SJCRH30 (cell line): ENCODE results near the gene ZFC3H1. TPM values are rescaled to one million over a fixed set of nuclear protein-coding genes. Genes with fewer than 3 reads are reported as not detected.
"Not testable (repeated sequence)": the region's sequence is repeated elsewhere in the genome, so short reads cannot be mapped to it uniquely, and the experiment has no call there.

Experiments
- DNase-seq, 2 experiments: peaks; one replicate each; pipeline ENCODE4 v3.0.0-alpha.2; 2015 to 2020
- H3K27ac ChIP-seq: fragments of 250-450 bp; sonication (Bioruptor Pico); 2 replicates; pipeline ENCODE4 v1.5.1; 2020; ENCODE audit warnings: mild to moderate bottlenecking, moderate library complexity
- H3K27me3 ChIP-seq: fragments of 250-450 bp; sonication (Bioruptor Pico); 2 replicates; pipeline ENCODE4 v1.5.1; 2020; ENCODE audit warnings: mild to moderate bottlenecking, moderate library complexity
- H3K36me3 ChIP-seq: fragments of 250-450 bp; sonication (Bioruptor Pico); 2 replicates; pipeline ENCODE4 v1.5.1; 2020; ENCODE audit warnings: mild to moderate bottlenecking, moderate library complexity
- H3K4me1 ChIP-seq: fragments of 250-450 bp; sonication (Bioruptor Pico); 2 replicates; pipeline ENCODE4 v1.5.1; 2020; ENCODE audit warnings: mild to moderate bottlenecking, moderate library complexity
- H3K4me3 ChIP-seq: fragments of 250-450 bp; sonication (Bioruptor Pico); 2 replicates; pipeline ENCODE4 v1.5.1; 2020; ENCODE audit warnings: mild to moderate bottlenecking, moderate library complexity
- H3K9me3 ChIP-seq: fragments of 250-450 bp; sonication (Bioruptor Pico); replicated peaks from 2 replicates; pipeline ENCODE4 v1.5.1; 2020; ENCODE audit warnings: mild to moderate bottlenecking, moderate library complexity
- total RNA-seq: library from RNA; depleted of rRNA; stranded (reverse); fragments of >200 nt; shearing (Covaris generic); gene quantifications from 2 replicates; pipeline ENCODE4 v1.2.3, GENCODE V29; 2014; rRNA removed

Gene ZFC3H1
- total RNA-seq, result 15.4 and 24.5 TPM in 2 replicates

GRCh38 chr12:71663561-71664410 is at the start of gene ZFC3H1, which contains the start of gene THAP2:
Gene ZFC3H1, minus strand, starts transcription at chr12:71663848. Its CDS starts 238 bp downstream, at chr12:71663610.
Gene THAP2, plus strand, starts transcription at chr12:71664301. Its CDS starts 209 bp downstream, at chr12:71664510.
- peaks cover 7% of the 10 kb centered on the region; the same call in 1 of the 2 replicates for H3K4me1 ChIP-seq
- peak within 1 kb of the TSS; percentile 77 for H3K4me3 ChIP-seq
- H3K27me3 ChIP-seq, result no peaks in the 10 kb centered on the region
- peaks cover 16% of the 10 kb centered on the region for H3K36me3 ChIP-seq
- DNase-seq, result peak; percentile 94 to 98
- H3K27ac ChIP-seq, result peak within 1 kb of the TSS; percentile 83
- no peaks in the 10 kb centered on the region for H3K9me3 ChIP-seq

DNA sequence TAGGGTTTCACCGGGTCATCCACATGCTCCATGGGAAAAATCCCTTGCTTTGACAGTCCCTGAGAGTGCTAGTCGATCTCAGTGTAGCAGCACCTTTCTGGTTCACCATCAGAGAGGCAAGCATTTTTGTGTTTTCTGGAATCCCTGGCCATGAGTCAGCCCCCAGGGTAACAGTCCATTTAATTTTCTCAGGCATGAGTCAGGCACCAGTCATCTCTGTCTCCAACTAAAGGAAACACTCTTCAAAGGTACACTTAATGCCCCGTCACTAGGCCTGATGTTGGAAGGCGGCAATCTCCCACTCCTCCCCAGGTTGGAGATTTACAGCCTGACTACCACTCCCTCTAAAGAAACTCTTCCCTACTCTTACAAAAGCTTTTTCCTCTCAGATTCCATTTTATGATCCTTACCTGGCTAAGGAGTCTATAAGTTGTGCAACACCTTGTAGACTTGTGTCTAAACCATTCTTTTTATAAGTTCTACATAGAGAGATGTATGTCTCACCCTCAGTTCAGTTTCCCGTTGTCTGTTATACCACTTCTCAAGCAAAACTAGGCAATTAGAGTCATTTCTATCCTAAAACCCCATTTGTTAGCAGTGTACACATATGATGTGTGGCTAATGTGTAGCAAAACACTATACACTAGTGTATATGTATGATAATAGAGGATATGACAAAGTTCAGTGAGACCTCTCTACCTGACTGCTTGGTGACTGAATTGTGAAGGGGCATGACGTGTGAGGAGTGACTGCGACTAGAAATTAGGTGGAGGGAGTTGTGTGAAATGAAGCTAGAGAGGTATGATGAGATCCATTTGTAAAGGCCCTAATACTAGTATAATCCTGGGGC is 46.9 kb upstream of the ZFC3H1 start:
- DNase-seq, result no peak
- Histone ChIP-seq H3K36me3 (no peaks in the 10 kb centered on the region), H3K27ac (no peak overlapping the region), H3K4me1 (no peaks in the 10 kb centered on the region), H3K9me3 (no peaks in the 10 kb centered on the region), H3K4me3 (no peak overlapping the region), H3K27me3 (no peaks in the 10 kb centered on the region; the same call in 1 of the 2 replicates)

DNA sequence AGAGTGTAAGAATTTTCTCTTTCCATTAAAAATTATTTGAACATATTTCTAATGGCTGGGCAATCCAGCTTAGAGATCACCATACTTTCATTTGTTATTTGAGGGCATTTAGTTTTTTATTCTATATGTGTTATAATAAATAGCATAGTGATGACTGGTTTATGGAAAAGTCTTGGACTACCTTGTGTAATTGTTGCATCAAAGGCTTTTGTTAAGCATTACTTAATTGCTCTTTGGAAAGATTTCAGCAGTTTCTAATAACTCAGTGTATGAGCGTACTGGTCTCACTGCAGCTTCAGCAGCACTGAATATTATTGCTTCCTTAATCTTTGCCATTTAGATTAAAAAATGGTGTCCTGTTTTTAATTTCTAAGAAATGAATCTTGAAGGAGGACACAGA is 45.0 kb upstream of the ZFC3H1 start:
- Histone ChIP-seq H3K27ac (no peak overlapping the region), H3K36me3 (no peaks in the 10 kb centered on the region), H3K9me3 (no peaks in the 10 kb centered on the region), H3K27me3 (no peaks in the 10 kb centered on the region; the same call in 1 of the 2 replicates), H3K4me3 (no peak overlapping the region), H3K4me1 (no peaks in the 10 kb centered on the region)
- no peak for DNase-seq

GRCh38 chr12:71704920-71705319 is 41.3 kb upstream of the ZFC3H1 start:
- H3K4me1 ChIP-seq, result no peaks in the 10 kb centered on the region
- H3K27ac ChIP-seq, result no peak overlapping the region
- no peak overlapping the region for H3K4me3 ChIP-seq
- H3K27me3 ChIP-seq, result no peaks in the 10 kb centered on the region
- DNase-seq, result no peak
- H3K36me3 ChIP-seq, result peaks cover 2% of the 10 kb centered on the region; the same call in 1 of the 2 replicates
- no peaks in the 10 kb centered on the region for H3K9me3 ChIP-seq

DNA sequence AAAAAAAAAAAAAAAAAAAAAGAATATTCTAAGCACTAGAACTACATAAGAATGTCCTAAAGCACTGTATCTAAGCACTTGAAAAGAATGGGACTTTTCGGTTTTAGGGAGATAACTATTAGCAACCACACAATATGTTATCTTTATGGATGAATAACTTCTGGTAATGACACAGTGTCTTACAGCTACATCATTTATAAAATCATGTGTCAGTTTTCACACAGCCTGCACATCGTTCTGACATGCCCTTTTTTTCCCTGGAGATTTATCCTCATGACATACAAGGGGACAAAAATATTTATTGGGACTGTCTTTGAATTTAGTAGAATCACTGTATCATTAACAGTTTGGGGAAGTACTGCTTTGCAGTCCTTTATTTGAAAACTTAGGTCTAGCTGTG is 39.6 kb upstream of the ZFC3H1 start:
- Histone ChIP-seq H3K27ac (no peak overlapping the region), H3K27me3 (no peaks in the 10 kb centered on the region), H3K4me3 (no peak overlapping the region), H3K4me1 (no peaks in the 10 kb centered on the region), H3K9me3 (no peaks in the 10 kb centered on the region), H3K36me3 (peaks cover 12% of the 10 kb centered on the region)
- DNase-seq, result no peak

DNA sequence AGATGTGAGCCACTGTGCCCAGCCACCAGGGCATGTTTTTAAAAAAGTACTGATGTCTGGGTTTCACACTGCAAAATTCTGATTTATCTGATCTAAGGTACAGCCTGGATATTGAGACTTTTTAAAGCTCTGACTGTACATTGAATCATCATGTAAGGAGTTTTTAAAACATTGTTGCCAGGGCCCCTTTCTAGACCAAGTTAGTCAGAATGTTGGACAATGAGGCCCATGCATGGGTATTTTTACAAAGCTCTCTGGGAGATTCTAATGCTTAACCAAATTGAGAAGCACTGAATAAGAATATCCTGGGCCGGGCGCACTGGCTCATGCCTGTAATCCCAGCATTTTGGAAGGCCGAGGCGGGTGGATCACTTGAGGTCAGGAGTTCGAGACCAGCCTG is 38.9 kb upstream of the ZFC3H1 start:
- Histone ChIP-seq H3K4me1 (no peaks in the 10 kb centered on the region), H3K27ac (no peak overlapping the region), H3K36me3 (peaks cover 17% of the 10 kb centered on the region), H3K9me3 (no peaks in the 10 kb centered on the region), H3K4me3 (no peak overlapping the region), H3K27me3 (no peaks in the 10 kb centered on the region)
- no peak for DNase-seq

DNA sequence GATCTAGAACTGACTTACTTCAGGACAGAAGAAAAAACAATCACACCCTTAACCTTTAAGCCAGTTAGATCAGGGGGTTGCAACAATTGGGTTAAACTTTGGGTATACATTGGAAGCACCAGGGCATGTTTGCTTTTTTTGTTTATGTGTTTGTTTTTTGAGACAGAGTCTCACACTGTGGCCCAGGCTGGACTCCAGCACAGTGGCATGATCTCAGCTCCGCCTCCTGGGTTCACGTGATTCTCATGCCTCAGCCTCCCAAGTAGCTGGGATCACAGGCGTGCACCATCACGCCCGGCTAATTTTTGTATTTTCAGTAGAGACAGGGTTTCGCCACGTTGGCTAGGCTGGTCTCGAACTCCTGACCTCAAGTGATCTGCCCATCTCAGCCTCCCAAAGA is 38.5 kb upstream of the ZFC3H1 start:
- H3K36me3 ChIP-seq, result peaks cover 20% of the 10 kb centered on the region
- H3K27me3 ChIP-seq, DNase-seq, H3K4me3 ChIP-seq, H3K27ac ChIP-seq, H3K4me1 ChIP-seq, H3K9me3 ChIP-seq: not testable (repeated sequence)

DNA sequence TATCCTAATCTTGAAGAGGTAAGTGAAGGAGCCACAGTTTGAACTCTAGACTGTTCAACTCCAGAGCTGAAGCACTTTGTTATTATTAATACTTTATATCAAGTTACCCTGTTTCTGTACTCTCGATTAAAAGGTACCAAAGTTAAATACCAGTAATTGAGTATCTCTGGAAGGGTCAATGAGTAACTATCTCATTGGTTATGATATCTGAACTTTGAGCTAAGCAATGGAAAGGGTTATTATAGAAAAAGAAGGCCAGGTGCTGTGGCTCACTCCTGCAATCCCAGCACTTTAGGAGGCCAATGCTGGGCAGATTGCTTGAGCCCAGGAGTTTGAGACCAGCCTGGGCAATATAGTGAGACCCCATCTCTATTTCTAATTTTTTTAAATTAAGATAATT is 32.1 kb upstream of the ZFC3H1 start:
- no peak overlapping the region for H3K27ac ChIP-seq
- peaks cover 23% of the 10 kb centered on the region for H3K36me3 ChIP-seq
- DNase-seq, result no peak
- no peaks in the 10 kb centered on the region; the same call in 1 of the 2 replicates for H3K4me1 ChIP-seq
- H3K9me3 ChIP-seq, result no peaks in the 10 kb centered on the region
- H3K27me3 ChIP-seq, result no peaks in the 10 kb centered on the region
- H3K4me3 ChIP-seq, result no peak overlapping the region

- Histone ChIP-seq H3K36me3 (peaks cover 21% of the 10 kb centered on the region), H3K9me3 (no peaks in the 10 kb centered on the region), H3K27ac (no peak overlapping the region), H3K4me3 (no peak overlapping the region), H3K27me3 (no peaks in the 10 kb centered on the region), H3K4me1 (no peaks in the 10 kb centered on the region; the same call in 1 of the 2 replicates)
- DNase-seq, result no peak
These were observed 30.6 kb upstream of the ZFC3H1 start for GRCh38 chr12:71694099-71694820.

DNA sequence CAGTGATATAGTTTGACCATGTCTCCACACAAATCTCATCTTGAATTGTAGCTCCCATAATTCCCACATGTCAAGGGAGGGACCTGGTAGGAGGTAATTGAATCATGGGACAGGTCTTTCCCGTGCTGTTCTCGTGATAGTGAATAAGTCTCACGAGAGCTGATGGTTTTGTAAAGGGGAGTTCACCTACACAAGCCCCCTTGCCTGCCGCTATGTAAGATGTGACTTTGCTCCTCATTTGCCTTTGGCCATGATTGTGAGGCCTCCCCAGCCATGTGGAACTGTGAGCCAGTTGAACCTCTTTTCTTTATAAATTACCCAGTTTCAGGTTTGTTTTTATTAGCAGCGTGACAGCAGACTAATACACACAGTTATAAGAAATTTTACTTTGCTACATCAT is 30.0 kb upstream of the ZFC3H1 start:
- H3K9me3 ChIP-seq, DNase-seq, H3K27me3 ChIP-seq, H3K4me3 ChIP-seq, H3K4me1 ChIP-seq, H3K27ac ChIP-seq: not testable (repeated sequence)
- H3K36me3 ChIP-seq, result peaks cover 15% of the 10 kb centered on the region

- Histone ChIP-seq H3K4me1 (no peaks in the 10 kb centered on the region; the same call in 1 of the 2 replicates), H3K27me3 (no peaks in the 10 kb centered on the region), H3K36me3 (peaks cover 13% of the 10 kb centered on the region), H3K9me3 (no peaks in the 10 kb centered on the region), H3K4me3 (no peak overlapping the region), H3K27ac (no peak overlapping the region)
- no peak for DNase-seq
These were observed 29.5 kb upstream of the ZFC3H1 start for GRCh38 chr12:71693126-71693525.

DNA sequence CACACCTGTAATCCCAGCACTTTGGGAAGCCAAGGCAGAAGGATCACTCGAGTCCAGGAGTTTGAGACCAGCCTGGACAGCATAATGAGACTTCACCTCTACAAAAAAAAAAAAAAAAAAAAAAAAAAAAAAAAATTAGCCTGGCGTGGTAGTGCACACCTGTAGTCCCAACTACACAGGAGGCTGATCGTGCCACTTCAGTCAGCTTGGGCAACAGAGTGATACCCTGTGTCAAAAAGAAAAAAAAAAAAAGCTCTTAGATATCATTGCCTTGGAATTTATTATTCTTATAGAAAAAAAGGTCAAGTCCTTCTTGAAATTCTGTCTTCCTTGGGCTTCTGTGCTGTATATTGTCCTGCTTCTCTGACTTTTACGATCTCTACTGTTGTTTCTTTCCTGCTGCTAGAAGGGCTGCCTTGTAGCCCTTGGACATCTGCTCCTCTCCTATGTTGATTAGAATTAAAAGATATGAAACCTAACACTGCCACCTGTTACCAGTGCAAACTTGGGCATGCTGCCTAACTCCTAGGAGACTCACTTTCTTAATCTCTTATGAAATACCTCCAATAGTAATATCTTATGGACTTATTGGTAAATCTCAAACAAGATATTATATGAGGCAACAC is 28.0 kb upstream of the ZFC3H1 start:
- H3K4me1 ChIP-seq, result no peaks in the 10 kb centered on the region; the same call in 1 of the 2 replicates
- H3K27ac ChIP-seq, result no peak overlapping the region
- peak; percentile 18 to 63 for DNase-seq
- no peak overlapping the region for H3K4me3 ChIP-seq
- no peaks in the 10 kb centered on the region; the same call in 1 of the 2 replicates for H3K36me3 ChIP-seq
- H3K9me3 ChIP-seq, result no peaks in the 10 kb centered on the region
- no peaks in the 10 kb centered on the region for H3K27me3 ChIP-seq

DNA sequence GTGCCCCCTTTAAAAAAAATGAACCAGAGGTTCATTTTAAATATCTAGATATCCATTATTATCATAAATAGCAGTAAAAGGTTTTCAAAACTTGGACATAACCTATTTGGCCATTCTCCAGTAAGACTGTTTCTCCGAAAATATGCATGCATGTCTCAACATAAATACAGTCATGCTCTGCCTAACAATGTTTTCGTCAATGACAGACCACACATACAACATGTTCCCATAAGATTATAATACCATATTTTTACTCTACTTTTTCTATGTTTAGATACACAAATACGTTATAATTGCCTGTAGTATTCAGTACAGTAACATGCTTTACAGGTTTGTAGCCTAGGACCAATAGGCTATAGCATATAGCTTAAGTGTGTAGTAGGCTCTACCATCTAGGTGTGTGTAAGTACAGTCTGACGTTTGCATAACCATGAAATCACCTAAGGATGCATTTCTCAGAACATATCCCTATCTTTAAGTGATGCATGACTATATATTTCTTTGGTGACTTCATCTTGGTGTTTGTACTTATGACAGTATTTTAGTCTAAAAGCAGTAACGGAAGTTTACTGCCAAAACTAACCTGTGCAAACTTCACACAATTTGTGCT is 25.4 kb upstream of the ZFC3H1 start:
- Histone ChIP-seq H3K4me3 (no peak overlapping the region), H3K27ac (no peak overlapping the region), H3K27me3 (no peaks in the 10 kb centered on the region), H3K36me3 (no peaks in the 10 kb centered on the region), H3K9me3 (no peaks in the 10 kb centered on the region), H3K4me1 (no peaks in the 10 kb centered on the region; the same call in 1 of the 2 replicates)
- no peak for DNase-seq

- H3K27me3 ChIP-seq, H3K36me3 ChIP-seq, H3K4me1 ChIP-seq, H3K27ac ChIP-seq, H3K9me3 ChIP-seq, DNase-seq: not testable (repeated sequence)
- peak overlapping the region; percentile 80 for H3K4me3 ChIP-seq
These were observed 23.5 kb upstream of the ZFC3H1 start for GRCh38 chr12:71687172-71687571.
